ENCODE measurements around the gene LCMT1. TPM values are rescaled to one million over a fixed set of nuclear protein-coding genes. Genes with fewer than 3 reads are reported as not detected.

The LCMT1 gene
- total and polyA plus RNA-seq, 9 donors, result 26.2 to 42.2 (median 39.0) TPM

DNA sequence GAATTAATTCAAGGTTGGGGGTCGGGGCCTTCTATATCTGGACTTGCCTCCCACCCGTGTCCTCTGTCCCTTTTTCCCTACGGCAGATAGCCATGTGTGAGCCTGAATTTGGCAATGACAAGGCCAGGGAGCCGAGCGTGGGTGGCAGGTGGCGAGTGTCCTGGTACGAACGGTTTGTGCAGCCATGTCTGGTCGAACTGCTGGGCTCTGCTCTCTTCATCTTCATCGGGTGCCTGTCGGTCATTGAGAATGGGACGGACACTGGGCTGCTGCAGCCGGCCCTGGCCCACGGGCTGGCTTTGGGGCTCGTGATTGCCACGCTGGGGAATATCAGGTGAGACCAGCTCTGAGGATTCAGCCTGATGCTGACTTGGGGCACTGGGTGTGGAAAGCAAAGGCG, 105.6 kb downstream of the LCMT1 start:
- Histone ChIP-seq H3K27me3 (ENCODE audit: control insufficient read depth, insufficient read depth, low read length) (peaks cover 2% of the 10 kb centered on the region), H3K4me3 (ENCODE audit: low read length) (no peak overlapping the region), H3K27ac (ENCODE audit: low read length) (no peak overlapping the region), H3K36me3 (ENCODE audit: control insufficient read depth, insufficient read depth, low read length) (no peaks in the 10 kb centered on the region), H3K4me1 (ENCODE audit: control insufficient read depth, insufficient read depth, low read length) (no peaks in the 10 kb centered on the region), H3K9me3 (replicated peaks; ENCODE audit: control insufficient read depth, low read depth, low read length) (no peaks in the 10 kb centered on the region)
- WGBS (ENCODE audit: insufficient coverage), result 84% methylated on average over 17 of the region's 17 CpGs
- no peak for DNase-seq

DNA sequence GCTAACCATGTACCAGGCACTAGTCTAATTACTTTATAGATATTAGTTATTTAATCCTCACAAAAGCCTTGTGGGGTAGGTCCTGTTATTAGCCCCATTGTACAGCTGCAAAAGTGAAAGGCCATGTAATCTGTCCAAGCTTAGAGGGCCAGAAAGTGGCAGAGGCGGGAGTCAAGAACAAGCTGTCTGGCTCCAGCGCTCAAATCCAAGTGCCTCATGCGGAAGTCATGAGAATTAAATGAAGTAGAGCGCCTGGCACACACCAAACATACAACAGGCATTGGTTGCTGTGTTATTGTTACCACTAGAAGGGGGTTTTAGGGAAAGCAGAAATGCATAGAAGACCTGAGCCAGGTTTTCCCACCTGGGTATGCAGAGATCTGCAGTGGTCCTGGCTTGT, 106.4 kb downstream of the LCMT1 start:
- Histone ChIP-seq H3K27me3 (ENCODE audit: control insufficient read depth, insufficient read depth, low read length) (peaks cover 2% of the 10 kb centered on the region), H3K36me3 (ENCODE audit: control insufficient read depth, insufficient read depth, low read length) (no peaks in the 10 kb centered on the region), H3K4me1 (ENCODE audit: control insufficient read depth, insufficient read depth, low read length) (no peaks in the 10 kb centered on the region), H3K9me3 (replicated peaks; ENCODE audit: control insufficient read depth, low read depth, low read length) (no peaks in the 10 kb centered on the region), H3K27ac (ENCODE audit: low read length) (no peak overlapping the region), H3K4me3 (ENCODE audit: low read length) (no peak overlapping the region)
- no peak for DNase-seq
- 57% methylated on average over 1 of the region's 4 CpGs for WGBS (ENCODE audit: insufficient coverage)

GRCh38 chr16:25219070-25219737, 107.7 kb downstream of the LCMT1 start:
- H3K4me1 ChIP-seq (ENCODE audit: control insufficient read depth, insufficient read depth, low read length), result no peaks in the 10 kb centered on the region
- no peak overlapping the region for H3K4me3 ChIP-seq (ENCODE audit: low read length)
- no peaks in the 10 kb centered on the region for H3K36me3 ChIP-seq (ENCODE audit: control insufficient read depth, insufficient read depth, low read length)
- no peak overlapping the region for H3K27ac ChIP-seq (ENCODE audit: low read length)
- H3K9me3 ChIP-seq (replicated peaks; ENCODE audit: control insufficient read depth, low read depth, low read length), result no peaks in the 10 kb centered on the region
- H3K27me3 ChIP-seq (ENCODE audit: control insufficient read depth, insufficient read depth, low read length), result peaks cover 2% of the 10 kb centered on the region
- no peak for DNase-seq
- 100% methylated on average over 2 of the region's 3 CpGs for WGBS (ENCODE audit: insufficient coverage)

DNA sequence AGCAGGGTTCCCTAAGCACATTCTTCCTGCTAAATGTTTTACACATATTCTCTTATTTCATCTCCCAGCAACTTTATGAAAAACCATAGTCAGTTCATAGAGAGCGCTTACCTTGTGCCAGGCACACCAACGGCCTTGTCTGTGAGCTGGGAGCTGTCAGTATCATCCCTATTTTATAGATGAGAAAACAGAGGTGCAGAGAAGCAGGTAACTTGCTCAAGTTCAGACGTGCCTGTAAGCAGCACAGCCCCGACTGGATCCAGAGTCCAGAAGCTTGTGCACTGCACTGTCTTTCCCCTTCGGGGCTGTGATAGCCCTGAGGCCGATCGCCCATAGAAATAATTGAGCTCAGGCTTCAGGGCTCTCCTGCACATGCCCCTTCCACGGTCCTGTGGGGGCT, 111.4 kb downstream of the LCMT1 start:
- no peaks in the 10 kb centered on the region for H3K36me3 ChIP-seq (ENCODE audit: control insufficient read depth, insufficient read depth, low read length)
- H3K9me3 ChIP-seq (replicated peaks; ENCODE audit: control insufficient read depth, low read depth, low read length), result no peaks in the 10 kb centered on the region
- no peak overlapping the region for H3K4me3 ChIP-seq (ENCODE audit: low read length)
- DNase-seq, result no peak
- H3K27ac ChIP-seq (ENCODE audit: low read length), result no peak overlapping the region
- WGBS (ENCODE audit: insufficient coverage), result 61% methylated on average over 6 of the region's 8 CpGs
- H3K4me1 ChIP-seq (ENCODE audit: control insufficient read depth, insufficient read depth, low read length), result no peaks in the 10 kb centered on the region
- no peaks in the 10 kb centered on the region for H3K27me3 ChIP-seq (ENCODE audit: control insufficient read depth, insufficient read depth, low read length)

- Histone ChIP-seq H3K27me3 (ENCODE audit: control insufficient read depth, insufficient read depth, low read length) (no peaks in the 10 kb centered on the region), H3K36me3 (ENCODE audit: control insufficient read depth, insufficient read depth, low read length) (no peaks in the 10 kb centered on the region), H3K9me3 (replicated peaks; ENCODE audit: control insufficient read depth, low read depth, low read length) (no peaks in the 10 kb centered on the region), H3K27ac (ENCODE audit: low read length) (no peak overlapping the region), H3K4me3 (ENCODE audit: low read length) (no peak overlapping the region), H3K4me1 (ENCODE audit: control insufficient read depth, insufficient read depth, low read length) (no peaks in the 10 kb centered on the region)
- no peak for DNase-seq
- 80% methylated on average over 2 of the region's 6 CpGs for WGBS (ENCODE audit: insufficient coverage)
These were observed 112.4 kb downstream of the LCMT1 start for GRCh38 chr16:25223964-25224363.

DNA sequence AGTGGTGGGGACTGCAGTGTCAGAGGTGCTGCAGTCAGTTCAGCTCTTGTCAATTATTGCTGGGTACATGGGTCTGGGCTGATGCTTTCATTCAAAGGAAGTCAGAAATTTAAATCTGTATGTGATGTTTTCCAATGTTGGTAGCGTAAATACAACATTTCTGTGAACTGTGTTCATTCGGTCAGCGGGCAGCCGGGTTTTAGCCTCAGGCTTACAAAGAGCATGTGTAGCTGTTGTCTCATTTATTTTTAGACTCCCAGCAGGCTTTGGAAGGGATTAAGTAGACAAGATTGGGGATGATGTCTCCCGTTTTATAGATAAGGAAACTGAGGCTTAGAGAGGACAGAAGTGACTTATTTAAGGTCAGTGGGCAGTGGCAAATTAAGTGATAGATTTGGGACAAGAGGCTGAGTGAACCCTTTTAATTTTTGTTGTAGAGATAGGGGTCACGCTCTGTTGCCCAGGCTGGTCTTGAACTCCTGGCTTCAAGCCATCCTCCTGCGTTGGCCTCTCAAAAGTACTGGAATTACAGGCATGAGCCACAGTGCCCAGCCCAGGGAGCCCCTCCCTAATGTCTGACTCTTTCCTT, 113.3 kb downstream of the LCMT1 start:
- 98% methylated on average over 5 of the region's 7 CpGs for WGBS (ENCODE audit: insufficient coverage)
- no peaks in the 10 kb centered on the region for H3K4me1 ChIP-seq (ENCODE audit: control insufficient read depth, insufficient read depth, low read length)
- H3K27ac ChIP-seq (ENCODE audit: low read length), result no peak overlapping the region
- H3K36me3 ChIP-seq (ENCODE audit: control insufficient read depth, insufficient read depth, low read length), result no peaks in the 10 kb centered on the region
- no peaks in the 10 kb centered on the region for H3K9me3 ChIP-seq (replicated peaks; ENCODE audit: control insufficient read depth, low read depth, low read length)
- no peaks in the 10 kb centered on the region for H3K27me3 ChIP-seq (ENCODE audit: control insufficient read depth, insufficient read depth, low read length)
- DNase-seq, result no peak
- H3K4me3 ChIP-seq (ENCODE audit: low read length), result no peak overlapping the region

Other genes with a start within 250 kb of the LCMT1 start
- gene ARHGAP17, start 96.4 kb upstream of the LCMT1 start, total RNA-seq, result 21.5 TPM
- 10 to 100 TPM; 33.2 to 50.2 (median 38.0) TPM for gene ARHGAP17, start 96.4 kb upstream of the LCMT1 start, polyA plus RNA-seq (ENCODE audit: insufficient read depth in 1 of 8, insufficient read length in 8 of 8, low replicate concordance in 1 of 8)
- gene AQP8, start 105.2 kb downstream of the LCMT1 start, total RNA-seq, result not detected
- under 1 TPM in 3 of 8 donors, not detected in 5; 0.15 to 0.45 (median 0.19) TPM for gene AQP8, start 105.2 kb downstream of the LCMT1 start, polyA plus RNA-seq (ENCODE audit: insufficient read depth in 1 of 8, insufficient read length in 8 of 8, low replicate concordance in 1 of 8)
- 5.4 TPM for gene ZKSCAN2, start 146.1 kb downstream of the LCMT1 start, total RNA-seq
- gene ZKSCAN2, start 146.1 kb downstream of the LCMT1 start, polyA plus RNA-seq (ENCODE audit: insufficient read depth in 1 of 8, insufficient read length in 8 of 8, low replicate concordance in 1 of 8), result 1 to 10 TPM; 4.1 to 6.2 (median 5.4) TPM

All from muscle of leg (tissue), 11 donors.